ENCODE data around the gene ZNF177.

- TF ChIP-seq POLR2AphosphoS5 (IDR thresholded peaks at IDR 0.05; ENCODE audit: low read depth, low read length): no peak
- no peak for TF ChIP-seq POLR2A (IDR thresholded peaks at IDR 0.05; ENCODE audit: low read depth, low read length)
Measured at GRCh38 chr19:9407827-9408226, 45.0 kb downstream of the ZNF177 start.
